ENCODE results near the gene BAAT.

DNA sequence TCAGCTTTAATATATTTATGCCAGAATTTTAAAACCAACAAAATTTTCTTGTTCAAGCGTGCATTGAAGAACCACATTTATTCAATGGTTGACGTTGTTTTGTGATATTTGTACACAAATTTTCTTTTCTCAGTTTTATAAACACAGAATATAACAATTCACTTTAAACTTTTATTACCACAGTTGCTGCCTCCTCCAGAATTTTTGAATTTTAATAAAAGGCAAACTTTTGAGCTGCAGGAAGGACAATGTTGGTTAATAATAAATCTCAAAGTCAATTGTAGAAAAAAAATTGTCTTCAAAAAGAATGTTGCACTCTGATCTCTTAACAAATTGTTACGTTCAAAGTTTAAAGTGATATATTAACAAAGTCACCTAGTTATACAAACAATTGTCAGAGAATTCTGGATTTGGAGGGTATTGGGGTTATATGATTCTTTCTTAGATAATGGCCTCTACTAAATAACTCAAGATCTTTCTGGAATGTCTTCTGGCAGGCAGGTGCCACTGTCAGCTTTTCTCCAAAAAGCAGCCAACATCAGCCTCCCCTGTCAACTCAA is 60.5 kb downstream of the BAAT start:
- TF ChIP-seq, protein P1, sequence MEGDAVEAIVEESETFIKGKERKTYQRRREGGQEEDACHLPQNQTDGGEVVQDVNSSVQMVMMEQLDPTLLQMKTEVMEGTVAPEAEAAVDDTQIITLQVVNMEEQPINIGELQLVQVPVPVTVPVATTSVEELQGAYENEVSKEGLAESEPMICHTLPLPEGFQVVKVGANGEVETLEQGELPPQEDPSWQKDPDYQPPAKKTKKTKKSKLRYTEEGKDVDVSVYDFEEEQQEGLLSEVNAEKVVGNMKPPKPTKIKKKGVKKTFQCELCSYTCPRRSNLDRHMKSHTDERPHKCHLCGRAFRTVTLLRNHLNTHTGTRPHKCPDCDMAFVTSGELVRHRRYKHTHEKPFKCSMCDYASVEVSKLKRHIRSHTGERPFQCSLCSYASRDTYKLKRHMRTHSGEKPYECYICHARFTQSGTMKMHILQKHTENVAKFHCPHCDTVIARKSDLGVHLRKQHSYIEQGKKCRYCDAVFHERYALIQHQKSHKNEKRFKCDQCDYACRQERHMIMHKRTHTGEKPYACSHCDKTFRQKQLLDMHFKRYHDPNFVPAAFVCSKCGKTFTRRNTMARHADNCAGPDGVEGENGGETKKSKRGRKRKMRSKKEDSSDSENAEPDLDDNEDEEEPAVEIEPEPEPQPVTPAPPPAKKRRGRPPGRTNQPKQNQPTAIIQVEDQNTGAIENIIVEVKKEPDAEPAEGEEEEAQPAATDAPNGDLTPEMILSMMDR (IDR thresholded peaks at IDR 0.05; ENCODE audit: low read depth, low read length, poor library complexity, severe bottlenecking): no peak
- TF ChIP-seq EZH2phosphoT487 (IDR thresholded peaks at IDR 0.05; ENCODE audit: borderline replicate concordance, low read length): no peak

Data from DOHH2 (cell line).